Hepatocyte (in vitro differentiated cells): ENCODE results near the gene CMKLR1.

ENCODE experiments used
- EZH2 ChIP-seq: fragments of 200-600 bp; sonication (generic); IDR thresholded peaks from 2 replicates; pipeline ENCODE4 v1.6.1; 2016; ENCODE audit warnings: antibody characterized with exemption, mild to moderate bottlenecking, borderline replicate concordance
- TF ChIP-seq, protein P1 (sequence below): fragments of 200-600 bp; sonication (generic); IDR thresholded peaks from 2 replicates; pipeline ENCODE4 v1.5.1; 2016; ENCODE audit warnings: antibody characterized with exemption, mild to moderate bottlenecking; ENCODE audit not compliant: poor library complexity

DNA sequence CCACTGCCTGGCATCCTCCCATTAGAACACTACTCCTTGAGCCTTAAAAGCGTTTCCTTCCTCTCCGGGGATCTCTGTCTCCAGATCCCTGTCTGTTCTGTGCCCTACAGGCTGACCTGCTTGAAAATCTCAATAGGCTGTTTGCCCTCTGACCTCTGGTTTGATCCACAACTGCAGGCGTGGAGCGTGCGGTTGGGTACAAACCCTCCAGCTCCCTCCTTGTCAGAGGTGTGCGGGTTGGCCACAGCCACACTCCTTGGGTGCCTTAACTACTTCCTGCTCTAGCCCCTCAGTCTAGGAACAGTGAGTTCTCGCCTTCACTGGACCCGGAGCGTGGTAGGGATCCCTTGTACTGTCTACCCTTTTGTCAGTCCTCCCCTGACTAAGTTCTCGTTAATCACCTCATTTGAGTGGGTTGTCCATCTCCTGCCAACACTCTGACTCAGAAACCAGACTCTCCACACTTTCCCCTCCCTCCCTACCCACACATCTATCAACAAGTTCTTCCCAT lies 33.1 kb downstream of the CMKLR1 start:
- TF ChIP-seq, protein P1, sequence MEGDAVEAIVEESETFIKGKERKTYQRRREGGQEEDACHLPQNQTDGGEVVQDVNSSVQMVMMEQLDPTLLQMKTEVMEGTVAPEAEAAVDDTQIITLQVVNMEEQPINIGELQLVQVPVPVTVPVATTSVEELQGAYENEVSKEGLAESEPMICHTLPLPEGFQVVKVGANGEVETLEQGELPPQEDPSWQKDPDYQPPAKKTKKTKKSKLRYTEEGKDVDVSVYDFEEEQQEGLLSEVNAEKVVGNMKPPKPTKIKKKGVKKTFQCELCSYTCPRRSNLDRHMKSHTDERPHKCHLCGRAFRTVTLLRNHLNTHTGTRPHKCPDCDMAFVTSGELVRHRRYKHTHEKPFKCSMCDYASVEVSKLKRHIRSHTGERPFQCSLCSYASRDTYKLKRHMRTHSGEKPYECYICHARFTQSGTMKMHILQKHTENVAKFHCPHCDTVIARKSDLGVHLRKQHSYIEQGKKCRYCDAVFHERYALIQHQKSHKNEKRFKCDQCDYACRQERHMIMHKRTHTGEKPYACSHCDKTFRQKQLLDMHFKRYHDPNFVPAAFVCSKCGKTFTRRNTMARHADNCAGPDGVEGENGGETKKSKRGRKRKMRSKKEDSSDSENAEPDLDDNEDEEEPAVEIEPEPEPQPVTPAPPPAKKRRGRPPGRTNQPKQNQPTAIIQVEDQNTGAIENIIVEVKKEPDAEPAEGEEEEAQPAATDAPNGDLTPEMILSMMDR: no peak
- TF ChIP-seq EZH2: no peak
